GM12878 (cell line): ENCODE results near the gene PDZD2. TPM values are rescaled to one million over a fixed set of nuclear protein-coding genes. Genes with fewer than 3 reads are reported as not detected.

Experiments
- ATAC-seq: fragments of 200-7000 bp; cut with Tn5 transposase; 3 replicates; pipeline ENCODE4 v1.9.1; 2020; ENCODE audit warnings: mild to moderate bottlenecking, moderate library complexity
- BruUV-seq: library from RNA; stranded (reverse); fragments of 400-500 nt; replicated peaks from 2 replicates; lab custom pipeline; 2021; lab: Mats Ljungman, UMichigan
- CTCF ChIA-PET: fragments of 300-600 bp; sonication (Branson Sonifier 250); formaldehyde crosslinking; extraction: SDS; loops from one replicate; lab custom pipeline; 2021; ENCODE audit warnings: inconsistent platforms; lab: Yijun Ruan, JAX
- POLR2A ChIA-PET: fragments of 350-600 bp; formaldehyde crosslinking; extraction: SDS; loops from one replicate; lab custom pipeline; 2021; ENCODE audit warnings: inconsistent platforms; lab: Charles Lee
- RAD21 ChIA-PET: fragments of 300-600 bp; sonication (Branson Sonifier 250); formaldehyde crosslinking; loops from one replicate; lab custom pipeline; 2023; ENCODE audit warnings: antibody characterized with exemption; ENCODE audit not compliant: unreplicated experiment; lab: Charles Lee
- SMC1A ChIA-PET: fragments of 300-600 bp; sonication (Branson Sonifier 250); formaldehyde crosslinking; loops from one replicate; lab custom pipeline; 2023; ENCODE audit not compliant: unreplicated experiment, uncharacterized antibody; lab: Charles Lee
- DNase-seq: peaks from one replicate; pipeline ENCODE4 v3.0.0-alpha.2; 2011; ENCODE audit warnings: low read depth, low spot score
- FAIRE-seq: peaks from 3 replicates; lab custom pipeline; 2011; peaks lifted over from hg19 to GRCh38; lab: Jason Lieb, UNC
- H2AFZ ChIP-seq: 2 replicates; pipeline ENCODE4 v1.6.0; 2011; ENCODE audit warnings: low read depth, low read length, control low read depth; ENCODE audit not compliant: control insufficient read depth
- H3K27ac ChIP-seq: 2 replicates; pipeline ENCODE4 v1.5.1; 2011; ENCODE audit warnings: control low read depth; ENCODE audit not compliant: control insufficient read depth, insufficient read depth
- H3K27me3 ChIP-seq, 2 experiments: replicated peaks in 1 of 2; 2 replicates each; pipeline versions ENCODE4 v1.6.0 to v1.6.1; 2011; ENCODE audit warnings: low read length in 1 of 2; ENCODE audit not compliant: control insufficient read depth in 2 of 2, insufficient read depth in 2 of 2
- H3K36me3 ChIP-seq, 2 experiments: 2 replicates each; pipeline ENCODE4 v1.5.1; 2011; ENCODE audit warnings: low read length in 1 of 2; ENCODE audit not compliant: control insufficient read depth in 2 of 2, insufficient read depth in 2 of 2
- H3K4me1 ChIP-seq: 2 replicates; pipeline ENCODE4 v1.6.1; 2011; ENCODE audit warnings: mild to moderate bottlenecking, low read length, moderate library complexity, mixed read lengths; ENCODE audit not compliant: control insufficient read depth, insufficient read depth
- H3K4me2 ChIP-seq: 2 replicates; pipeline ENCODE4 v1.6.0; 2011; ENCODE audit warnings: control low read depth; ENCODE audit not compliant: control insufficient read depth, insufficient read depth
- H3K4me3 ChIP-seq: fragments of 200-600 bp; sonication (generic); 2 replicates; pipeline ENCODE4 v1.5.1; 2016
- H3K79me2 ChIP-seq: 2 replicates; pipeline ENCODE4 v1.6.0; 2011; ENCODE audit warnings: low read length; ENCODE audit not compliant: control insufficient read depth, insufficient read depth
- H3K9ac ChIP-seq: 2 replicates; pipeline ENCODE4 v1.8.0; 2011; ENCODE audit warnings: low read length, control low read depth, mixed read lengths; ENCODE audit not compliant: control insufficient read depth, insufficient read depth
- H3K9me3 ChIP-seq: replicated peaks from 3 replicates; pipeline ENCODE4 v1.5.1; 2011; ENCODE audit warnings: mild to moderate bottlenecking, low read length; ENCODE audit not compliant: control insufficient read depth, insufficient read depth
- H4K20me1 ChIP-seq: 2 replicates; pipeline ENCODE4 v1.6.0; 2011; ENCODE audit not compliant: control insufficient read depth, insufficient read depth
- IRF3 ChIP-seq: fragments of 450-650 bp; IDR thresholded peaks from 2 replicates; pipeline ENCODE4 v1.6.1; 2014; ENCODE audit warnings: mild to moderate bottlenecking
- NRF1 ChIP-seq: conservative IDR thresholded peaks from 2 replicates; pipeline ENCODE4 v1.6.1; 2011; ENCODE audit warnings: mild to moderate bottlenecking, low read depth, low read length, improper control_type of control experiment
- POLR2A ChIP-seq: IDR thresholded peaks from 2 replicates; pipeline ENCODE4 v1.6.1; 2011; ENCODE audit warnings: low read depth, mild to moderate bottlenecking, low read length
- RELB ChIP-seq: fragments of 450-650 bp; IDR thresholded peaks from 2 replicates; pipeline ENCODE4 v1.6.1; 2017; ENCODE audit warnings: low read depth, mild to moderate bottlenecking, moderate library complexity
- STAT3 ChIP-seq: IDR thresholded peaks from 2 replicates; pipeline ENCODE4 v1.6.1; 2011; ENCODE audit warnings: low read depth, low read length, improper control_type of control experiment
- WGBS: methylation state at CpG from one replicate; pipeline ENCODE4 v1.1.6; 2016; ENCODE audit warnings: low lambda C conversion rate; ENCODE audit not compliant: insufficient replicate concordance, insufficient coverage; ENCODE audit errors: missing lambda C conversion rate; 5-methylcytosine and 5-hydroxymethylcytosine counted together
- in situ Hi-C: fragments of 300-500 bp; cut with MboI; formaldehyde crosslinking; loops from 9 replicates; pipeline ENCODE4 v1.14.3; 2018; ENCODE audit warnings: mixed read lengths
- intact Hi-C: fragments of 100-400 bp; cut with micrococcal nuclease; formaldehyde crosslinking; loops from one replicate; pipeline ENCODE4 v1.14.2; 2022; ENCODE audit not compliant: unreplicated experiment
- polyA plus RNA-seq, 11 experiments: library from polyadenylated mRNA; depleted of rRNA in 4 of 11; unstranded in 6 of 11; stranded (reverse) in 5 of 11; fragments of >200 nt; fragmentation: Nextera tagmentation in 4 of 11; fragmentation: Illumina TruSeq in 1 of 11; extraction: Ambion mirVana in 4 of 11; extraction: Trizol in 1 of 11; gene quantifications; 1 replicate in 1 of 11; 2 replicates in 10 of 11; pipeline versions ENCODE4 v1.2.1 to v1.2.3, GENCODE V29; 2011 to 2016; ENCODE audit warnings: inconsistent platforms in 2 of 11, missing spikeins in 2 of 11, low read depth in 1 of 11
- total RNA-seq, 4 experiments: library from RNA; depleted of rRNA in 3 of 4; stranded (reverse); fragments of >200 nt in 3 of 4; fragmentation: Illumina TruSeq in 1 of 4; extraction: Trizol in 1 of 4; gene quantifications; 2 replicates each; pipeline versions ENCODE4 v1.2.1 to v1.2.3, GENCODE V29; 2013 to 2021

Gene PDZD2
- total and polyA plus RNA-seq, 10 of the 15 experiments (the other 5 are each of a cell fraction or from before 2014, with no cell fraction given), result 0.01 to 0.58 (median 0.29) TPM; not detected in 3

- H3K36me3 ChIP-seq, result peaks cover 0 to 4% of the 10 kb centered on the region in 2 experiments; a peak in 2 of 4 replicates
- no peak overlapping the region for H3K9ac ChIP-seq
- no peak for ATAC-seq
- ChIA-PET POLR2A (interaction anchor here (0.5 kb wide), 1 partner anchor 24 kb away, joined by 3 read pairs; no protein-coding TSS in a partner anchor), SMC1A (interaction anchor here (1.2 to 2.2 kb wide), 3 partner anchors 15 to 18 kb away, joined by 3 to 6 read pairs (median 5); no protein-coding TSS in a partner anchor), CTCF (no interaction called here), RAD21 (interaction anchor here (0.9 kb wide), 1 partner anchor 17 kb away, joined by 3 read pairs; no protein-coding TSS in a partner anchor)
- 99% methylated on average over 4 of the region's 4 CpGs for WGBS
- intact Hi-C loops (no loop called here), in situ Hi-C loops (no loop called here)
- no peaks in the 10 kb centered on the region for H4K20me1 ChIP-seq
- no TSS peak for BruUV-seq
- H3K4me1 ChIP-seq, result no peaks in the 10 kb centered on the region
- FAIRE-seq, result no peak
- no peak for DNase-seq
- no peak overlapping the region for H2AFZ ChIP-seq
- no peaks in the 10 kb centered on the region for H3K27me3 ChIP-seq
- TF ChIP-seq IRF3 (no peak), NRF1 (no peak), RELB (no peak), POLR2A (no peak), STAT3 (no peak)
- H3K4me2 ChIP-seq, result no peak overlapping the region
- H3K27ac ChIP-seq, result no peak overlapping the region
- no peaks in the 10 kb centered on the region for H3K9me3 ChIP-seq
- peaks cover 85% of the 10 kb centered on the region for H3K79me2 ChIP-seq
- H3K4me3 ChIP-seq, result no peak overlapping the region
Measured at GRCh38 chr5:32147959-32148358, 509.0 kb downstream of the PDZD2 start.
